Adipose tissue (tissue), 3 donors: ENCODE results near the gene HSPA5. TPM values are rescaled to one million over a fixed set of nuclear protein-coding genes. Genes with fewer than 3 reads are reported as not detected.
"Not testable (repeated sequence)": the region's sequence is repeated elsewhere in the genome, so short reads cannot be mapped to it uniquely, and the experiment has no call there.

Experiments used
- H3K27ac ChIP-seq: one replicate; pipeline ENCODE4 v1.5.1; 2013; ENCODE audit warnings: low read depth, low read length
- WGBS, 3 donors: extraction: QIAGEN DNeasy Blood & Tissue Kit; methylation state at CpG; one replicate each; pipeline ENCODE4 v1.1.7; 2013; 5-methylcytosine and 5-hydroxymethylcytosine counted together
- polyA plus RNA-seq, 3 donors: library from polyadenylated mRNA; stranded (reverse); fragments of 200-250 nt; gene quantifications; one replicate each; pipeline ENCODE4 v1.2.3, GENCODE V29; 2013
- donor health status: healthy with polysubstance abuse.
- donor health status: Bipolar disorder and iron deficiency.
- donor health status: healthy.

Gene HSPA5
- polyA plus RNA-seq, 3 donors, result 57.2 to 163 (median 157) TPM

DNA sequence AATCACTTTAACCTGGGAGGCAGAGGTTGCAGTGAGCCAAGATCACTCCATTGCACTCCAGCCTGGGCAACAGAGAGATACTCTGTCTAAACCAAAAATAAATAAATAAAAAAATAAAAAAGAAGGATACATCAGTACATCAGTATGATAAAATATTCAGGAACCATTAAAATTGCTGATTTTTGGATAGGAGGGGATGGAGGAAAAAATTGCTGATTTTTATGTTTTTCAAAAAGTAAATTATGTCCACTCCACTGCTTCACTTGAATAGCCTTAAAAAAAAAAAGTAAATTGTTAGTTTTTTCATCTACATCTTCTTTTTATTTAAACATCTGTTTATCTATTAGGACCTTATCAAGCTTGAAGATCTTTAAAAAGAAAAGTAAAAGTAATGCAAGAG is 13.1 kb upstream of the HSPA5 start:
- no peak overlapping the region for H3K27ac ChIP-seq

DNA sequence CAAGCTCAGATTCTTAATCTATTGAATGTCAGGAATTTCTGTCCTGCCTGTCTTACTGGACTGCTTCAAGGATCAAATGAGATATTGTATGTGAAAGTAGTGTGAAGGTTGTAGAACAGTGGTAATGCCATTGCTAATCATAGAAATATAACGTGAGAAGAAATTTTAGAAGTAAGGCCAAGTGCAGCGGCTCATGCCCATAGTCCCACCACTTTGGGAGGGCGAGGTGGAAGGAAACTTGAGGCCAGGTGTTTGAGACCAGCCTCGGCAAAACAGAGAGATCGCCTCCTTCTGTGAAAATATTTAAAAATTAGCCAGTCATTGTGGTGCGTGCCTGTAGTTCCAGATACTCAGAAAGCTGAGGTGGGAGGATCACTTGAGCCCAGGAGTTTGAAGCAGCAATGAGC is 5.1 kb upstream of the HSPA5 start:
- 71 to 92% (median 81%) methylated on average over 6 of the region's 6 CpGs for WGBS, 3 donors

DNA sequence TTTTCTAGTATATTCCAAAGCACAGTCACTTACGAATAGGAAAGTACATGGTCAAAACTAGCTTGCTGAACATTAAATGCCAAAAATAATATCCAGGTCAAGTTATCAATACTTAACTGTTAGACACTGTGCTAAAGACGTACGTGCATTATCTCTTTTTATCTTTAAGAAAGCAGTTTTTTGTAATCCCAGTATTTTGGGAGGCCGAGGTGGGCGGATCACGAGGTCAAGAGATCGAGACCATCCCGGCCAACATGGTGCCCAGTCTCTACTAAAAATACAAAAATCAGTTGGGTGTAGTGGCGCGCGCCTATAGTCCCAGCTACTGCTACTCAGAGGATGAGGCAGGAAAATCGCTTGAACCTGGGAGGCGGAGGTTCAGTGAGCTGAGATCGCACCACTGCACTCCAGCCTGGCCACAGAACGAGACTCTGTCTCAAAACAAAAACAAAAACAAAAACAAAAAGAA is 2.7 kb upstream of the HSPA5 start:
- 93 to 95% (median 94%) methylated on average over 15 of the region's 15 CpGs for WGBS, 3 donors
- no peak overlapping the region for H3K27ac ChIP-seq

More for the DNA sequence above, 5.1 kb upstream of the HSPA5 start:
- no peak overlapping the region for H3K27ac ChIP-seq

DNA sequence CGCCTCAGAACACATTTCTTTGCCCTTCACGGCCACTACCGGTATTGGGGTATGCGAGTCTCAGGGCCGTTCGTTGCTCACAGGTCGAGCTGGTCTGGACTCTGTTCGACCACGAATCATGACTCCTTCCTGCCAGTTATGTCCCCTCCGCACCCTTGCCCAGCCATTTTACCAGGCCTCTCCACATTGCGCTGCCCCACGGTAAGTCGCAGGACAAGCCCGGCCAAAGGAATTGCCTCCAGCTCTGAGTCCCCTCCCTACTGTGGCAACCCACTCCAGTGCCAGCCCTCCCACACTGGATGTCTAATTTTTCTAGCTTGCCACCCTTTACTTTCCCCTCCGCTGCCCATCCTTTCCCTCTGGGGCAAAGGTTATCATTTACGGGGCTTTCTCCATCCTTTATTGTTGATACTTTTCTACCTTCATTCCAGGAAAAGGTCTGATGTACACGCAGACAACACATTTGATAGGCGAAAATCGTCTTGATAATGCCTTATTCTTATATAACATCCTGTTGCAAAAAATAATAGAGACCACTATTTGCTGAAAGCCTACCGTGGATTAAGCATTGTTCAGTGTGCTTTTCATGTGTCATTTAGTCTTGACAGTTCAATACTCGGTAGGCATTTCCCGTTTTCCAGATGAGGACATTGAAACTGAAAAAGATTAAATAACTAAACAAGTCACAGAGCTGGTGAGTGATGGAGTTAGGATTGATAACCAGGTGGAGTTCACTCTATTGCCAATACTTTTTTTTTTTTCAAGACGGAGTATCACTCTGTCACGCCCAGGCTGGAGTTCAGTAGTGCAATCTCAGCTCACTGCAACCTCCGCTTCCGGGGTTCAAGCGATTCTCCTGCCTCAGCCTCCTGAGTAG is 958 bp upstream of the HSPA5 start:
- H3K27ac ChIP-seq, result peak overlapping the region; percentile 73
- WGBS, 3 donors, result 19 to 21% (median 21%) methylated on average over 27 of the region's 27 CpGs

DNA sequence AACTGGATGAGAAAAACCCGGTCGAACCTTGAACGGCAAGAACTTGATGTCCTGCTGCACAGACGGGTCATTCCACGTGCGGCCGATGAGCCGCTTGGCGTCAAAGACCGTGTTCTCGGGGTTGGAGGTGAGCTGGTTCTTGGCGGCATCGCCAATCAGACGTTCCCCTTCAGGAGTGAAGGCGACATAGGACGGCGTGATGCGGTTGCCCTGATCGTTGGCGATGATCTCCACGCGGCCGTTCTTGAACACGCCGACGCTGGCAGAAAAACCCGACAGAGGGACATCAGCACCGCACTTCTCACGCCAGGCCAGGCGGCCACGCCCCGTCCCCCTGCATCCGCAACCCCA is 519 bp downstream of the HSPA5 start:
- WGBS, 3 donors, result 0% methylated on average over 33 of the region's 33 CpGs

DNA sequence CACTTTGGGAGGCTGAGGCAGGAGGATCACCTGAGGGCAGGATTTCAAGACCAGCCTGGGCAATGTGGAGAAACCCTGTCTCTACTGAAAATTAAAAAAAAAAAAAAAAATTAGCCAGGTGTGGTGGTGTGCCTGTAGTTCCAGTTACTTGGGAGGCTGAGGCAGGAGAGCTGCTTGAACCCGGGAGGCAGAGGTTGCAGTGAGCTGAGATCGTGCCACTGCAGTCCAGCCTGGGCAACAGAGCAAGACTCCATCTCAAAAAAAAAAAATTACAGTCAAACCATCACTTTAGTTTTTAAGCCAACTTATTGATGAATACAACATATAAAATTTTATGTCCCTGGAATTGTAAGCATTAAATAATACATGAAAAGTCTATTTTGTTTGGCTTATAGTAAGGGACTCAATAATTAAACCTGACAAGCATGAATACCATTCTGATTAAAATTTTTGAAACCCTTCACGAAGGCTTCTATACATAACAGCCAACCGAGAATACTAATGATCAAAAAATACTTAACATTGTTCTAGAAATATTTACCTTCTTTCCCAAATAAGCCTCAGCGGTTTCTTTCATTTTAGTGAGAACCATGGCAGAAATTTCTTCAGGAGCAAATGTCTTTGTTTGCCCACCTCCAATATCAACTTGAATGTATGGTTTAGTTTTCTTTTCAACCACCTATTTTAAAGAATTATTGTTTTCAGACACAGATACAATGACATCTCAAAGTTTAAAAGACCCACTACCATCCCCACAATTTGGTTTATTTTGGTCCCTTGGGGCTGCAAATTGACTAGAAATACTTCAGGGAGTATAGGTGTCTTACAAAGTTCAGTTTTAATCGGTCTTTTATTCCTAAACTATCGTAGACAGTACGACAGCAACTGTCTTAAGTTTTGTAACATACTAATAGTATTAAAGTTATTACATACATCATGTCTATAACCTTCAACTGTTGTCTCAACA is 1.2 kb downstream of the HSPA5 start:
- H3K27ac ChIP-seq, result no peak overlapping the region
- 9 to 16% (median 14%) methylated on average over 8 of the region's 8 CpGs for WGBS, 3 donors

More for the DNA sequence above, 519 bp downstream of the HSPA5 start:
- H3K27ac ChIP-seq, result no peak overlapping the region

DNA sequence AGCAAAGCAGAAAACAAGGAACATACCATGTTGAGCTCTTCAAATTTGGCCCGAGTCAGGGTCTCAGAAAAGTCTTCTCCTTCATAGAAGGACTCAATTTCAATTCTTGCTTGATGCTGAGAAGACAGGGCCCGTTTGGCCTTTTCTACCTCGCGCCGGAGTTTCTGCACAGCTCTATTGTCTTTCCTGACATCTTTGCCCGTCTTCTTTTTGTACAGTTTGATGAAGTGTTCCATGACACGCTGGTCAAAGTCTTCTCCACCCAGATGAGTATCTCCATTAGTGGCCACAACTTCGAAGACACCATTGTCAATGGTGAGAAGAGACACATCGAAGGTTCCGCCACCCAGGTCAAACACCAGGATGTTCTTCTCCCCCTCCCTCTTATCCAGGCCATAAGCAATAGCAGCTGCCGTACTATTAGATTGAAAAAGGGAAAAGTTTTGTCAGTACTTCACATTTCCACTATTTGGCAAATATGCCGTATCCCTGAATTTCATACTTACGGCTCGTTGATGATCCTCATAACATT is 2.2 kb downstream of the HSPA5 start:
- no peak overlapping the region for H3K27ac ChIP-seq
- WGBS, 3 donors, result 44 to 73% (median 70%) methylated on average over 14 of the region's 14 CpGs

DNA sequence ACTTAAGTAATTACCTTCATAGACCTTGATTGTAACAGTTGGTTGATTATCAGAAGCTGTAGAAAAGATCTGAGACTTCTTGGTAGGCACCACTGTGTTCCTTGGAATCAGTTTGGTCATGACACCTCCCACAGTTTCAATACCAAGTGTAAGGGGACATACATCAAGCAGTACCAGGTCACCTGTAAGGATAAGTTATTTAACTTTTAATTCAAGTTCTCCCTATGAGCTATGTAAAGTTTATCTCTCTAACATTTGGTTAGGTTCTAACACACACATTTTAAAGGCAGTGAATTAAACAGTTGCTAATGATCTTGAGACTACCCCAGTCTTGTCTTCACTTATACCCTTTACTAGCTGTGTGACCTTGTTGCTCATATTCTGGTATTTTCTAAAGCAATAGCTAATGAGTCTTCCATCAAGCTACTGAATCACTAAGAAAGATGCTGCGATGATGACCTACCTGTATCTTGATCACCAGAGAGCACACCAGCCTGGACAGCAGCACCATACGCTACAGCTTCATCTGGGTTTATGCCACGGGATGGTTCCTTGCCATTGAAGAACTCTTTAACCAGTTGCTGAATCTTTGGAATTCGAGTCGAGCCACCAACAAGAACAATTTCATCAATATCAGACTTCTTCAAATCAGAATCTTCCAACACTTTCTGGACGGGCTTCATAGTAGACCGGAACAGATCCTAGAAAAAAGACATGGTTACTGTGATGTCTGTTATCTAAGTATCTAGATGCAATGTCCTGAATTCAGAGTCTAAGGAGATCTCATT is 2.8 kb downstream of the HSPA5 start:
- H3K27ac ChIP-seq, result no peak overlapping the region
- 37 to 80% (median 76%) methylated on average over 7 of the region's 7 CpGs for WGBS, 3 donors

DNA sequence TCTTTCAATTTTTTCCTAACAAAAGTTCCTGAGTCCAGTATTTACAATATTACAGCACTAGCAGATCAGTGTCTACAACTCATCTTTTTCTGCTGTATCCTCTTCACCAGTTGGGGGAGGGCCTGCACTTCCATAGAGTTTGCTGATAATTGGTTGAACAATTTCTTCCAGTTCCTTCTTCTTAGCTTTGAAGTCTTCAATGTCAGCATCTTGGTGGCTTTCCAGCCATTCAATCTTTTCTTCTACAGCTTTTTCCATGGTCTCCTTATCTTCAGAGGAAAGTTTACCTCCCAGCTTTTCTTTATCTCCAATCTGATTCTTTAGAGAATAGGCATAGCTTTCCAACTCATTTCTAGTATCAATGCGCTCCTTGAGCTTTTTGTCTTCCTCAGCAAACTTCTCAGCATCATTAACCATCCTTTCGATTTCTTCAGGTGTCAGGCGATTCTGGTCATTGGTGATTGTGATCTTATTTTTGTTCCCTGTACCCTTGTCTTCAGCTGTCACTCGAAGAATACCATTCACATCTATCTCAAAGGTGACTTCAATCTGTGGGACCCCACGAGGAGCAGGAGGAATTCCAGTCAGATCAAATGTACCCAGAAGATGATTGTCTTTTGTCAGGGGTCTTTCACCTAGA is 4.5 kb downstream of the HSPA5 start:
- H3K27ac ChIP-seq, result not testable (repeated sequence)

DNA sequence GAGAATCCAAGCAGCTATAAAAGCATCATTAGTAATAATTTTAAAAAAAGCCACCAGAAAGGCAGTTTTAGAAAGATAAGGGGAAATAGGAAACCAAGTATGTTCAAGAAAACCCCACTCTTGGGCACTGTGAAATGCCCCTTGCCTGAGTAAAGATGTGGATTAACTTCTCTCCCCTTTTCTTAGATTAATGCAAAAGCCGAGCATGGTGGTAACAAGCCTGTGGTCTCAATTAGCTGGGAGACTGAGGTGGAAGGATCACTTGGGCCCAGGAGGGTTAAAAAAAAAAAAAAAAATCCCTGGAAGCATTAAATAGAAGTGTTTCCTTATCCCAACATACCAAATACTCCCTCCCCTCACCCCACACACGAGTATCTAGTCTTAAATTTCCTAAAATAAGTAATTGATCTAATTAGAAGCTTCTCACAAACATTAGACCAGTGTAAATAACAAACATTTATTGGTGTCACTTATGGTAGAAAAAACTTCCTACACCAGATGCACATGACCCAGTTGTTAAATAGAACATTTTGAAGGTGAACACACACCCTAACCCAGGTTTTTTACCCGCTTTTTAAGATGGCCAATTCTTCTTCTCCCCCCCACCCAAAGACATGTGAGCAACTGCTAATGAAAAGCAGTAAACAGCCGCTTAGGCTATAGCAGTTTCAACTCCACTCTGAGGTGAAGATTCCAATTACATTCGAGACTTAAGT is 5.2 kb downstream of the HSPA5 start:
- H3K27ac ChIP-seq, result no peak overlapping the region

More for the DNA sequence above, 4.5 kb downstream of the HSPA5 start:
- WGBS, 3 donors, result 33 to 70% (median 69%) methylated on average over 5 of the region's 5 CpGs

DNA sequence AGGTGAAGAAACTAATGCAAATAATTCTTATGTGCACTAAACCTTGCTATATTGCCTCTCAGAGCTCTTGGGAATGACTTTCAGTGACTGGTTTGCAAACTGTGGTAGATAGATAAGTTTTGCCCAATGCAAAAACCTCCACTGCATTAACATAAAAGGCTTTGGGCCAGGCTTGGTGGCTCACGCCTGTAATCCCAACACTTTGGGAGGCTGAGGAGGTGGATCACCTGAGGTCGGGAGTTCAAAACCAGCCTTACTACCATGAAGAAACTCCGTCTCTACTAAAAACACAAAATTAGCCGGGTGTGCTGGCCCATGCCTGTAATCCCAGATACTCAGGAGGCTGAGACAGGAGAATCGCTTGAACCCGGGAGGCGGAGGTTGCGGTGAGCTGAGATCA is 7.0 kb downstream of the HSPA5 start:
- H3K27ac ChIP-seq, result not testable (repeated sequence)
- WGBS, 3 donors, result 83 to 95% (median 91%) methylated on average over 8 of the region's 8 CpGs

More for the DNA sequence above, 5.2 kb downstream of the HSPA5 start:
- WGBS, 3 donors, result 32 to 56% (median 55%) methylated on average over 5 of the region's 5 CpGs

DNA sequence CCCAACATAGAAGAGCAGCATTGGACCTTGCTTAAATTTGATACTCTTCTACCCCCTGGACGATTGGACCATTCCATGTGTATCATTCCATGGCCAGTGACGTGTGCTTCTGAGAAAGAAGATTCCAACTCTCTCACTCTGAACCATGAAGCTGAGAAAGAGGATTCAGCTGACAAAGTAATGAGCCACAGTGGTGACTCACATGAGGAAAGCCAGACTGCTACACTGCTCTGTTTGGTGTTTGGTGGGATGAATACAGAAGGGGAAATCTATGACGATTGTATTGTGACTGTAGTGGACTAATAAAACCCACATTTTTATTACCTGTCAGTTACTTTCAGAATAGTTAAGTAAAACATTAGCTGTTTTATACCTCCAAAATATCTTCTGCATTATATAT is 7.5 kb downstream of the HSPA5 start:
- no peak overlapping the region for H3K27ac ChIP-seq
- 32 to 55% (median 55%) methylated on average over 3 of the region's 3 CpGs for WGBS, 3 donors

DNA sequence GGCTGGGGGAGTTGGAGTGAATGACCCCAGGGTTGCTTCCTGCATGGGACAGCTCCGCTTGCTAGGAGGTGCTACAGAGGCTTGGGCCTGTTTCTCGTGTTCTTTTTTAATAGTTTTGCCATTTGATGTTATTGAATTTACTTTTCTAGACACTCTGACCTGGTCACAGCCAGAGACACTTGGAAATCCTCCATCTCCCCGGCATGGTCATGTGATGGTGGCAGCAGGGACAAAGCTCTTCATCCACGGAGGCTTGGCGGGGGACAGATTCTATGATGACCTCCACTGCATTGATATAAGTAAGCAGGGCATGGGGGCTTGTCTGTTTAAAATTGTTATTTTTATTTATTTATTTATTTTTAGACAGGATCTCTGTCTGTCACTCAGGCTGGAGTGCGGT is 13.4 kb downstream of the HSPA5 start:
- 92 to 96% (median 96%) methylated on average over 6 of the region's 6 CpGs for WGBS, 3 donors

DNA sequence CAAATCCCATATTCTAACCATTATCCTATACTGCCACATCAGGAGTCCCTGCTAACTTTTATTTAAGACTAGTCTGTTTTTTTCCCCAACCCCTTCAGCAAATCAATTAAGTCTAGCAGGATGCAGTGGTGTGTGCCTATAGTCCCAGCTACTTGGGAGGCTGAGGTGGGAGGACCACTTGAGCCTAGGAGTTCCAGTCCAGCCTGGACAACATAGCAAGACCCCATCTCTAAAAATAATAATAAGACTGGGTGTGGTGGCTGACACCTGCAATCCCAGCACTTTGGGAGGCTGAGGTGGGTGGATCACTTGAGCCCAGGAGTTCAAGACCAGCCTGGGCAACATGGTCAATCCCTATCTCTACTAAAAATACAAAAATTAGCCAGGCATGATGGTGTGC is 16.3 kb downstream of the HSPA5 start:
- H3K27ac ChIP-seq, result not testable (repeated sequence)

More for the DNA sequence above, 13.4 kb downstream of the HSPA5 start:
- H3K27ac ChIP-seq, result no peak overlapping the region

DNA sequence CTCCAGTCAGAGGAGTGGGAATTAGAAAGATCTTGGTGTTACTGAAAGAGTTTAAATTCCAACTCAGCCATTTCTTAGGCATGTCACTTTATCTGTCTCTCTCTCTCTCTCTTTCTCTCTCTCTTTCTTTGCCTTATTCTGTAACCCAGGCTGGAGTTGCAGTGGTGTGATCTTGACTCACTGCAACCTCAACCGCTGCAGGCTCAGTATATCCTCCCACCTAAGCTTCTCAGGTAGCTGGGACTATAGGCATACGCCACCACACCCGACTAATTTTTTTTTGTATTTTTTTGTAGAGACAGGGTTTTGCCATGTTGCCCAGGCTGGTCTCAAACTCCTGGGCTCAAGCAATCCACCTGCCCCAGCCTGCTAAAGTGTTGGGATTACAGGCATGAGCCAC is 22.5 kb downstream of the HSPA5 start:
- 95 to 97% (median 96%) methylated on average over 3 of the region's 3 CpGs for WGBS, 3 donors
- no peak overlapping the region for H3K27ac ChIP-seq

DNA sequence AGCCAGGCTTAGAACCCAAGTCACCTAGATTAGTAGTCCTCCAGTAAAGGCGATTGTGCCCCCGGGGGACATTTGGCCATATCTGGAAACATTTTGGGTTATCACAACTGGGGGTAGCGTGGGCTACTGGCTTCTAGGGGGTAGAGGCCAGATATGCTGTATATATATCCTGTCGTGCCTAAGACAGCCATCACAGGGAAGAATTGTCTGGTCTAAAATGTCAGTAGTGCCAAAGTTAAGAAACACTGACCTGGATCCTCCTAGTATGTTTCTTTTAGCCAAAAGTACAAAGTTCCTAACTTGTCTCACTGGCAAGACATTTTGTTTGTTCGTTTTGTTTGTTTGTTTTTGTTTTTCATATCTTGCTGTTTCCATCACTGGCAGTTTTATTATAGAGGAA is 27.0 kb downstream of the HSPA5 start:
- H3K27ac ChIP-seq, result no peak overlapping the region
- 78 to 89% (median 84%) methylated on average over 5 of the region's 5 CpGs for WGBS, 3 donors

DNA sequence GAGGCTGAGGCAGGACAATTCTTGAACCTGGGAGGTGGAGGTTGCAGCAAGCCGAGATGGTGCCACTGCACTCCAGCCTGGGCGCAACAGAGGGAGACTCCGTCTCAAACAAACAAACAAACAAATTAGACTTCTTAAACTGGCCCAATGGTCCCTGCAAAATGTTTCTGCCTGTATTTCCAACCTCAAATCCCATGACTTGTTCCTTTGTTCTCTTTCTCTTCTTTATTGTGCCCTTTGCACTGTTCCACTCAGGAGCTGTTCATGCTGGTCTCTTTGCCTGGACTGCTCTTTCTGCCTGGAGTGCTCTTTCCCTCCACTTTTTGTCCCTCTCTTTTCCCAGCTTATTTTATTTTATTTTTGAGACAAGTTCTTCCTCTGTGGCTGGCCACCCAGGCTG is 36.7 kb downstream of the HSPA5 start:
- WGBS, 3 donors, result 77 to 98% (median 97%) methylated on average over 3 of the region's 3 CpGs
- H3K27ac ChIP-seq, result no peak overlapping the region
